Measurements from ENCODE around the gene CDH4. TPM values are rescaled to one million over a fixed set of nuclear protein-coding genes. Genes with fewer than 3 reads are reported as not detected.

The CDH4 gene
- total and polyA plus RNA-seq, 2 of the 8 experiments (the other 6 are each of a cell fraction or from before 2014, with no cell fraction given), result 4.3 to 7.9 TPM

GRCh38 chr20:61964675-61965605 lies 712.9 kb downstream of the CDH4 start:
- Histone ChIP-seq H4K20me1 (replicated peaks in 1 of 2; ENCODE audit: control insufficient read depth in 1 of 2, insufficient read depth in 2 of 2, low read length in 2 of 2) (no peaks in the 10 kb centered on the region), H4K8ac (ENCODE audit: extremely low read depth, insufficient read depth, low read length) (peak overlapping the region; percentile 63; the same call in 1 of the 2 replicates), H3K36me3 (ENCODE audit: control insufficient read depth in 2 of 4, insufficient read depth in 4 of 4, low read length in 3 of 4) (no peaks in the 10 kb centered on the region), H3K4me1 (replicated peaks in 1 of 4; ENCODE audit: control insufficient read depth in 3 of 4, insufficient read depth in 4 of 4, low read length in 3 of 4) (peaks cover 0 to 10% (median 3%) of the 10 kb centered on the region in 4 experiments; a peak in 4 of 7 replicates), H4K91ac (replicated peaks; ENCODE audit: insufficient read length, low read length) (no peak overlapping the region), H2AFZ (ENCODE audit: low read length) (no peak overlapping the region), H3K23ac (ENCODE audit: insufficient read length) (no peak overlapping the region), H2BK5ac (ENCODE audit: low read depth, low read length) (no peak overlapping the region), H4K5ac (ENCODE audit: insufficient read length, low read depth, low read length) (no peak overlapping the region), H3K56ac (replicated peaks; ENCODE audit: insufficient read length, low read depth, low read length) (no peak overlapping the region), H3K23me2 (ENCODE audit: low read depth, low read length) (no peaks in the 10 kb centered on the region; the same call in 1 of the 2 replicates), H2BK20ac (ENCODE audit: low read length) (no peak overlapping the region), H3K9me3 (ENCODE audit: insufficient read depth in 2 of 2, low read depth in 1 of 2, low read length in 1 of 2) (no peaks in the 10 kb centered on the region), H2BK120ac (replicated peaks; ENCODE audit: low read depth, low read length) (no peak overlapping the region), H2BK15ac (ENCODE audit: low read length) (peak overlapping the region; percentile 88; the same call in 1 of the 2 replicates), H3K79me2 (ENCODE audit: control insufficient read depth in 1 of 2, insufficient read depth in 2 of 2, low read length in 2 of 2) (no peaks in the 10 kb centered on the region), H3K9ac (replicated peaks in 1 of 4; ENCODE audit: extremely low read depth in 1 of 4, low read depth in 3 of 4, low read length in 3 of 4) (no peak overlapping the region), H3K4ac (replicated peaks; ENCODE audit: insufficient read length, low read depth, low read length) (no peak overlapping the region), H3K18ac (ENCODE audit: extremely low read depth, low read length) (no peak overlapping the region), H3K4me3 (ENCODE audit: extremely low read depth in 1 of 4, insufficient read depth in 2 of 4, low read depth in 3 of 4, low read length in 4 of 4) (peak overlapping the region in 1 of 4 experiments; percentile 40; a peak in 2 of 8 replicates), H3K27me3 (replicated peaks in 1 of 4; ENCODE audit: control insufficient read depth in 3 of 4, extremely low read depth in 1 of 4, insufficient read depth in 3 of 4, low read length in 3 of 4) (no peaks in the 10 kb centered on the region; a peak in 2 of 7 replicates), H2BK12ac (ENCODE audit: low read depth, low read length) (no peak overlapping the region), H2AK5ac (ENCODE audit: low read depth, low read length) (no peak overlapping the region), H3K14ac (ENCODE audit: insufficient read length) (no peak overlapping the region), H3K4me2 (ENCODE audit: insufficient read depth in 1 of 2, low read depth in 2 of 2, low read length in 2 of 2) (peak overlapping the region; percentile 38 to 52), H3K27ac (ENCODE audit: low read depth, low read length) (no peak overlapping the region), H3K79me1 (ENCODE audit: low read depth, low read length) (no peaks in the 10 kb centered on the region)
- no peak for TF ChIP-seq KDM1A (IDR thresholded peaks at IDR 0.05; ENCODE audit: borderline replicate concordance, low read length)
- no peak for TF ChIP-seq SAP30 (IDR thresholded peaks at IDR 0.05; ENCODE audit: insufficient read depth, insufficient replicate concordance, low read length)
- no peak for TF ChIP-seq NRF1 (IDR thresholded peaks at IDR 0.05; ENCODE audit: low read depth, low read length)
- ChIA-PET CTCF (ENCODE audit: partially characterized antibody) (interaction anchor here (1.6 to 1.7 kb wide), 2 partner anchors 15 to 47 kb away, joined by 5 to 6 read pairs; no protein-coding TSS in a partner anchor), POLR2A (ENCODE audit: partially characterized antibody) (no interaction called here)
- DNase-seq (ENCODE audit: low read depth in 1 of 2, low spot score in 2 of 2) (peak in 1 of 2 experiments; percentile 56), FAIRE-seq (no peak)
- 72% methylated on average over 31 of the region's 41 CpGs; no CpG with 5 or more reads in 1 of the 2 experiments for WGBS, 2 experiments (ENCODE audit: extremely low coverage in 1 of 2, insufficient coverage in 1 of 2, insufficient read length in 1 of 2, insufficient replicate concordance in 2 of 2, low coverage in 1 of 2, low lambda C conversion rate in 2 of 2, missing lambda C conversion rate in 1 of 2)

All from H1 (cell line).